ENCODE data around the gene TRIM28.

DNA sequence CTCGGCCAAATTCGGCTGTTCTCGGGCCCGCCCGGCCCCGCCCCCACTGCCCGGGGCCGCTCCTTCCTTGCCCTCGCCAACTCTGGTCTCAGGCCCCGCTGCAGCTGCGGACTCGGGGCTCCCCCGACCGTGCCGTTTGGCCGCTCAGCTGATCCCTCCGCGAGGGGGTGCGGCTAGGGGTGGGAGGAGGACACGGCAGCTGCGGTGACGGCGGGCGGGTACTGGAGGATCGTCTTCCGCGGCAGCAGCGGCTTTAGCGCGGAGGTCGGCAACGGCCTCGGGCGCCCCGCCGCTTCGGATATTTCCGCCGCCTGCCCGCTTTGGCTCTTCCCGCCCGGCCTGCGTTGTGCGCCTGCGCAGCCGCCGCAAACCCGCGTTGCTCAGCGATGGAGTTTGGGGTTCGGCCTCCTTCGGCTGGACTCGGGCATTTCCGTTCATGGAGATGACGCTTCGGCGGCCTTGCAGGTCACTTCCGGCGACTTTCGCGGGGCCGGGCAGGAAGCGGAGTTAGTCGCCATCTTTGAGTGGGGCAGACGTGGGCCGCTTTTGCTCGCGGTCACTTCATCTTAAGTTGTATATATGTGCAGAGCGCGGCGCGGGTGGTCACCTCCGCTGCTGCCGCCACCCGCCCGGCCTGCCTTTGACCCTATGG is 14.9 kb downstream of the TRIM28 start:
- TF ChIP-seq, protein P1, sequence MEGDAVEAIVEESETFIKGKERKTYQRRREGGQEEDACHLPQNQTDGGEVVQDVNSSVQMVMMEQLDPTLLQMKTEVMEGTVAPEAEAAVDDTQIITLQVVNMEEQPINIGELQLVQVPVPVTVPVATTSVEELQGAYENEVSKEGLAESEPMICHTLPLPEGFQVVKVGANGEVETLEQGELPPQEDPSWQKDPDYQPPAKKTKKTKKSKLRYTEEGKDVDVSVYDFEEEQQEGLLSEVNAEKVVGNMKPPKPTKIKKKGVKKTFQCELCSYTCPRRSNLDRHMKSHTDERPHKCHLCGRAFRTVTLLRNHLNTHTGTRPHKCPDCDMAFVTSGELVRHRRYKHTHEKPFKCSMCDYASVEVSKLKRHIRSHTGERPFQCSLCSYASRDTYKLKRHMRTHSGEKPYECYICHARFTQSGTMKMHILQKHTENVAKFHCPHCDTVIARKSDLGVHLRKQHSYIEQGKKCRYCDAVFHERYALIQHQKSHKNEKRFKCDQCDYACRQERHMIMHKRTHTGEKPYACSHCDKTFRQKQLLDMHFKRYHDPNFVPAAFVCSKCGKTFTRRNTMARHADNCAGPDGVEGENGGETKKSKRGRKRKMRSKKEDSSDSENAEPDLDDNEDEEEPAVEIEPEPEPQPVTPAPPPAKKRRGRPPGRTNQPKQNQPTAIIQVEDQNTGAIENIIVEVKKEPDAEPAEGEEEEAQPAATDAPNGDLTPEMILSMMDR (IDR thresholded peaks at IDR 0.05), result no peak
- peak in 3 of 4 donors; percentile 54 to 85 (median 56) for TF ChIP-seq POLR2A (IDR thresholded peaks at IDR 0.05)
- TF ChIP-seq EP300 (IDR thresholded peaks at IDR 0.05), result no peak
